Activated CD8-positive, alpha-beta T cell treated with anti-CD3 and anti-CD28 coated beads for 36 hours (primary cell): ENCODE results near the gene MAP3K4. TPM values are rescaled to one million over a fixed set of nuclear protein-coding genes. Genes with fewer than 3 reads are reported as not detected.

Experiments
- ATAC-seq: fragments of 200-7000 bp; cut with Tn5 transposase; one replicate; pipeline ENCODE4 v1.10.0; 2021; ENCODE audit warnings: mild to moderate bottlenecking, moderate library complexity
- CTCF ChIA-PET: fragments of 350-600 bp; sonication (Branson Sonifier 250); formaldehyde crosslinking; loops from one replicate; lab custom pipeline; 2021; ENCODE audit warnings: antibody characterized with exemption; lab: Charles Lee
- POLR2A ChIA-PET: fragments of 350-600 bp; sonication (Branson Sonifier 250); formaldehyde crosslinking; loops from one replicate; lab custom pipeline; 2021; ENCODE audit warnings: antibody characterized with exemption; lab: Charles Lee
- DNase-seq: peaks from one replicate; pipeline ENCODE4 v3.0.0-alpha.2; 2020
- H3K27ac Mint-ChIP-seq: one replicate; pipeline ENCODE4 v1.8.0; 2021; ENCODE audit warnings: mild to moderate bottlenecking, mixed read lengths
- H3K27me3 Mint-ChIP-seq: one replicate; pipeline ENCODE4 v1.8.0; 2021; ENCODE audit warnings: mixed read lengths
- H3K36me3 Mint-ChIP-seq: one replicate; pipeline ENCODE4 v1.8.0; 2021; ENCODE audit warnings: low read depth, mixed read lengths
- H3K4me1 Mint-ChIP-seq: one replicate; pipeline ENCODE4 v1.8.0; 2021; ENCODE audit warnings: low read depth, mixed read lengths
- H3K4me3 Mint-ChIP-seq: one replicate; pipeline ENCODE4 v1.8.0; 2021; ENCODE audit warnings: mild to moderate bottlenecking, moderate library complexity, mixed read lengths
- H3K9me3 Mint-ChIP-seq: one replicate; pipeline ENCODE4 v1.8.0; 2021; ENCODE audit warnings: mixed read lengths
- intact Hi-C: fragments of 100-400 bp; cut with micrococcal nuclease; formaldehyde crosslinking; loops from one replicate; pipeline ENCODE4 v1.10.0; 2022
- total RNA-seq, 2 experiments: library from RNA; stranded (reverse); gene quantifications; one replicate each; pipeline ENCODE4 v1.2.3, GENCODE V29; 2021
- TF ChIP-seq, protein P1 (sequence below): fragments of 200-600 bp; IDR thresholded peaks from one replicate; pipeline ENCODE4 v1.8.0; 2022; ENCODE audit warnings: antibody characterized with exemption, mild to moderate bottlenecking

Gene MAP3K4
- total RNA-seq, 2 experiments from 2014 or later = 31.3 to 48.7 TPM

DNA sequence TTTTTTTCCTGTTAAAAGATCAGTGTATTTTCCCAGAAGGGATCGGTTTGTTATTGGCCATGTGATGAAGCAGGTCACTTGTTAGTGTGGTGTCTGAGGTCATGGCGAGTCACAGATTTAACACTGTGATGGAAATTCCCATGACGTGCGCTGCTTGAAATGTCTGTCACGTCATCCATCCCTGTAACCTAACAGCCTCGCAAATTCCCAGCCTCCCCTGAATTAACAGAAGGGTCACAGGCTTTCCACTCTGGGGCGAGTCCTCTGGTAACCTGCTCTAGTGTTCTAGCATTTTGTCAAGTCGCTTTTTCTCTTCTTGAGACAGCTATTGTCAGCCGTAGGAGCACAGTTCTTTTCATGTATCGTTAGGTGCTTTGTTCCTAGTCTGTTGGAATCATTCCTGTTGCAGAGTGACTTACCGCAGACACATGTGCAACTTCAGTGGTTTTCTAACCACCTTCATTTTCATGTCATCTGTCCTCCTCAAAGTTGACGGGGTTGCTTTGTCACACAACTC is 137.2 kb downstream of the MAP3K4 start:
- intact Hi-C loops = no loop called here
- H3K36me3 Mint-ChIP-seq = peaks cover 45% of the 10 kb centered on the region
- ChIA-PET CTCF (interaction anchor here (1.3 to 1.6 kb wide), 3 partner anchors 198 to 245 kb away, joined by 4 to 5 read pairs (median 5); no protein-coding TSS in a partner anchor), POLR2A (no interaction called here)
- H3K4me1 Mint-ChIP-seq = peaks cover 19% of the 10 kb centered on the region
- DNase-seq (peak; percentile 58), ATAC-seq (peak; percentile 57)
- peak overlapping the region; percentile 76 for H3K27ac Mint-ChIP-seq
- H3K27me3 Mint-ChIP-seq = no peaks in the 10 kb centered on the region
- TF ChIP-seq, protein P1, sequence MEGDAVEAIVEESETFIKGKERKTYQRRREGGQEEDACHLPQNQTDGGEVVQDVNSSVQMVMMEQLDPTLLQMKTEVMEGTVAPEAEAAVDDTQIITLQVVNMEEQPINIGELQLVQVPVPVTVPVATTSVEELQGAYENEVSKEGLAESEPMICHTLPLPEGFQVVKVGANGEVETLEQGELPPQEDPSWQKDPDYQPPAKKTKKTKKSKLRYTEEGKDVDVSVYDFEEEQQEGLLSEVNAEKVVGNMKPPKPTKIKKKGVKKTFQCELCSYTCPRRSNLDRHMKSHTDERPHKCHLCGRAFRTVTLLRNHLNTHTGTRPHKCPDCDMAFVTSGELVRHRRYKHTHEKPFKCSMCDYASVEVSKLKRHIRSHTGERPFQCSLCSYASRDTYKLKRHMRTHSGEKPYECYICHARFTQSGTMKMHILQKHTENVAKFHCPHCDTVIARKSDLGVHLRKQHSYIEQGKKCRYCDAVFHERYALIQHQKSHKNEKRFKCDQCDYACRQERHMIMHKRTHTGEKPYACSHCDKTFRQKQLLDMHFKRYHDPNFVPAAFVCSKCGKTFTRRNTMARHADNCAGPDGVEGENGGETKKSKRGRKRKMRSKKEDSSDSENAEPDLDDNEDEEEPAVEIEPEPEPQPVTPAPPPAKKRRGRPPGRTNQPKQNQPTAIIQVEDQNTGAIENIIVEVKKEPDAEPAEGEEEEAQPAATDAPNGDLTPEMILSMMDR = no peak
- H3K9me3 Mint-ChIP-seq = peaks cover 14% of the 10 kb centered on the region
- H3K4me3 Mint-ChIP-seq = no peak overlapping the region

- H3K27ac Mint-ChIP-seq = no peak overlapping the region
- TF ChIP-seq, protein P1 = no peak
- peaks cover 27% of the 10 kb centered on the region for H3K36me3 Mint-ChIP-seq
- DNase-seq = no peak
- ChIA-PET CTCF (interaction anchor here (2.0 kb wide), 1 partner anchor 240 kb away, joined by 8 read pairs; no protein-coding TSS in a partner anchor), POLR2A (no interaction called here)
- peaks cover 19% of the 10 kb centered on the region for H3K4me1 Mint-ChIP-seq
- intact Hi-C loops = no loop called here
- no peaks in the 10 kb centered on the region for H3K9me3 Mint-ChIP-seq
- H3K4me3 Mint-ChIP-seq = no peak overlapping the region
- ATAC-seq = no peak
- no peaks in the 10 kb centered on the region for H3K27me3 Mint-ChIP-seq
Observed at GRCh38 chr6:161130541-161130940, 139.0 kb downstream of the MAP3K4 start.

DNA sequence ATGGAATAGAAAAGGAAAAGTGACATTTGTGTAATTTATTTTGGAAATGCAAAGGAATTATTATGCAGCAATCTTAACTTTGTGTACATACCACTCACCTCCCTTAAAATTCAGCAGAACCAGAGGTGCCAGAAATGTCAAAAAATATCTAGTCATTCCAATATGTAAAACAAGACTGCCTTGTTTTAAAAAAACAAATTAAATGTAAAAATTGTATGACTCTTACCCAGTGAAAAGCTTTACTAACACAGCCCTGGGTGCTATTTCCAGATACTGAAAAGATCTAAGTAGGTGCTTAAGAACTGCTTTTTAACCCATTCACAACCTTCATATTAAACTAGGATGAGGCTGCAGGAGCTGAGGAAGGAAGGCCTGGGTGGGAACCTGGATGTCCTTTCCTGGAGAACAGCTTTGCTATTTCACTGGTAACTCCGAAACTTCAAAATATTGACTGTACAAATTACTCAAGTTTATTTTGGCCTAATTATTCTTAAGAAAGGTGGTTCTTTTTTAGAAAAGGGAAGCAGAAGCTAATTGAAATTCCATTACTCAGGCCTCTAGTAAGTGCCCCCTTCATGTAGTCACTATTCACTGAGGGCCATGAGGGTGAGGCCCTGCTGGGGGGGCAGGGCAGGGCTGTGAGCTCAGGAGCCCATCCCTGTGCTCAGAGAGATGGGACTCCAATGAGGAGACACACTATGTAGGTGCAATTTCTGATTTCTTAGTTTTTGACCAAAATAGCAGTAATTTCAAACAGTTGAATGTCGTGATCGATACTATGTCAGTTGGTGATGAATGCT is 139.6 kb downstream of the MAP3K4 start:
- ATAC-seq (no peak), DNase-seq (no peak)
- CTCF ChIA-PET = interaction anchor here (2.0 kb wide), 1 partner anchor 240 kb away, joined by 8 read pairs; no protein-coding TSS in a partner anchor
- Mint-ChIP-seq H3K36me3 (peaks cover 20% of the 10 kb centered on the region), H3K4me3 (no peak overlapping the region), H3K9me3 (no peaks in the 10 kb centered on the region), H3K4me1 (peaks cover 19% of the 10 kb centered on the region), H3K27ac (no peak overlapping the region), H3K27me3 (no peaks in the 10 kb centered on the region)
- intact Hi-C loops = no loop called here
- TF ChIP-seq, protein P1 = no peak
- POLR2A ChIA-PET = no interaction called here

GRCh38 chr6:161132384-161132783 is 140.8 kb downstream of the MAP3K4 start:
- peaks cover 17% of the 10 kb centered on the region for H3K4me1 Mint-ChIP-seq
- ATAC-seq = no peak
- no peaks in the 10 kb centered on the region for H3K27me3 Mint-ChIP-seq
- peaks cover 13% of the 10 kb centered on the region for H3K36me3 Mint-ChIP-seq
- intact Hi-C loops = no loop called here
- no peak for DNase-seq
- H3K27ac Mint-ChIP-seq = no peak overlapping the region
- CTCF ChIA-PET = interaction anchor here (2.0 kb wide), 1 partner anchor 238 kb away, joined by 8 read pairs; no protein-coding TSS in a partner anchor
- TF ChIP-seq, protein P1 = no peak
- POLR2A ChIA-PET = no interaction called here
- no peak overlapping the region for H3K4me3 Mint-ChIP-seq
- no peaks in the 10 kb centered on the region for H3K9me3 Mint-ChIP-seq

GRCh38 chr6:161133963-161134362 is 142.4 kb downstream of the MAP3K4 start:
- ATAC-seq (no peak), DNase-seq (no peak)
- Mint-ChIP-seq H3K27me3 (no peaks in the 10 kb centered on the region), H3K27ac (no peak overlapping the region), H3K4me3 (no peak overlapping the region), H3K9me3 (no peaks in the 10 kb centered on the region), H3K36me3 (peaks cover 10% of the 10 kb centered on the region), H3K4me1 (peaks cover 3% of the 10 kb centered on the region)
- intact Hi-C loops = no loop called here
- ChIA-PET CTCF (no interaction called here), POLR2A (no interaction called here)
- TF ChIP-seq, protein P1 = no peak
